HCT116 (cell line): Measurements from ENCODE around the gene NPTX1.

Experiments
- ATF3 ChIP-seq: IDR thresholded peaks from 2 replicates; pipeline ENCODE4 v1.6.1; 2012
- CEBPB ChIP-seq: IDR thresholded peaks from 2 replicates; pipeline ENCODE4 v1.6.1; 2012; ENCODE audit warnings: low read depth
- CTCF ChIP-seq, 3 experiments: fragments of 200-600 bp in 1 of 3; sonication (generic) in 1 of 3; IDR thresholded peaks in 2 of 3; conservative IDR thresholded peaks in 1 of 3; 2 replicates each; pipeline ENCODE4 v1.5.1; 2012 to 2017; ENCODE audit warnings: low read depth in 2 of 3, low read length in 2 of 3, antibody characterized with exemption in 1 of 3, borderline replicate concordance in 1 of 3, control low read depth in 1 of 3, mild to moderate bottlenecking in 1 of 3, mixed read lengths in 1 of 3, mixed run types in 1 of 3, moderate library complexity in 1 of 3; ENCODE audit not compliant: insufficient read depth in 1 of 3
- ELF1 ChIP-seq: IDR thresholded peaks from 2 replicates; pipeline ENCODE4 v1.6.1; 2012; ENCODE audit warnings: low read depth, borderline replicate concordance
- EZH2 ChIP-seq: fragments of 200-600 bp; sonication (generic); IDR thresholded peaks from 2 replicates; pipeline ENCODE4 v1.6.1; 2017; ENCODE audit warnings: antibody characterized with exemption, mixed run types
- EZH2phosphoT487 ChIP-seq: fragments of 200-600 bp; IDR thresholded peaks from 2 replicates; pipeline ENCODE4 v1.6.1; 2018; ENCODE audit warnings: antibody characterized with exemption, borderline replicate concordance
- JUND ChIP-seq: IDR thresholded peaks from 2 replicates; pipeline ENCODE4 v1.6.1; 2012
- POLR2A ChIP-seq: IDR thresholded peaks from 2 replicates; pipeline ENCODE4 v1.7.0; 2011; ENCODE audit warnings: borderline replicate concordance; ENCODE audit not compliant: insufficient read depth, insufficient read length; ENCODE audit errors: extremely low read depth
- POLR2AphosphoS5 ChIP-seq: IDR thresholded peaks from 2 replicates; pipeline ENCODE4 v1.6.1; 2011; ENCODE audit warnings: mild to moderate bottlenecking, low read depth, low read length, moderate library complexity
- RAD21 ChIP-seq: IDR thresholded peaks from 2 replicates; pipeline ENCODE4 v1.6.1; 2012; ENCODE audit warnings: low read depth, mild to moderate bottlenecking
- TCF7L2 ChIP-seq: IDR thresholded peaks from 2 replicates; pipeline ENCODE4 v1.7.0; 2011; ENCODE audit warnings: borderline replicate concordance, inconsistent platforms; ENCODE audit not compliant: insufficient read depth, insufficient read length; ENCODE audit errors: extremely low read depth
- YY1 ChIP-seq: IDR thresholded peaks from 2 replicates; pipeline ENCODE4 v1.6.1; 2011; ENCODE audit warnings: low read length, low read depth, moderate library complexity, mild to moderate bottlenecking; ENCODE audit not compliant: insufficient replicate concordance; ENCODE audit errors: extremely low read depth
- TF ChIP-seq, protein P1 (sequence below): IDR thresholded peaks from 2 replicates; pipeline ENCODE4 v1.6.1; 2012; ENCODE audit warnings: low read depth
- TF ChIP-seq, protein P2 (sequence below): IDR thresholded peaks from 2 replicates; pipeline ENCODE4 v1.6.1; 2011; ENCODE audit warnings: mild to moderate bottlenecking, low read length, moderate library complexity; ENCODE audit not compliant: insufficient replicate concordance; ENCODE audit errors: extremely low read depth

DNA sequence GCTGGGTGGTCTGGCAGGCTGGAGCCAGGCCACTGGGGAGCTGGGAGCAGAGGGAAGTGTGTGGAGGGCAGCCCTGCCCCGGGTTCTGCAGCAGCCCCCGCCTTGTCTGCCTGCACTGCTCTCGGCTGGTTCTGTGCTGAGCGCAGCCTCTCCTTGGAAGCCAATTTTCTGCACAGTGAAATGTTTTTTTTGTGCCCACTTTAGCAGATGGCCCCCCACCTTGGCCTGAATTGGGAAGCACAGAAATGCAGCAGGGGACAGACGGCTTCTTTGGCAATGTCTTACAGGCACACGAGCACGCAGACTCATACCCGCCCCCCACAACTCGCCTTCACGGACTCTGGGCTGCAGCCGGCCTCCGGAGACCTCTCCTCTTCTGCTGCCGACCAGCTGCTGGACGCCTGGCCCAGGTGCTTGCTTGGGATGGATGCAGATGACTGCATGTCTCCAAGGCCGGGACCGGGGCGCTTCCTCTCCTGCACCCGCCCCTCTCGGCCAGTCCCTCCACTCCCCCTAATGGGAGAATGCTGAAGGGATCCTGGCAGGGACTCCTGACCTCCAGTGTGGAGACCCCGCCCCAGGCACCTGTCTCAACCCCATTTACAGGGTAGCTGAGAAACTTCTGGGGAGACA lies 14.8 kb downstream of the NPTX1 start:
- TF ChIP-seq CTCF (IDR thresholded peaks at IDR 0.05 in 2 of 3, conservative IDR thresholded peaks at IDR 0.05 in 1 of 3; ENCODE audit: borderline replicate concordance in 1 of 3, insufficient read depth in 1 of 3, low read depth in 2 of 3, low read length in 2 of 3) (no peak), POLR2A (no peak), POLR2AphosphoS5 (no peak), CEBPB (no peak), EZH2phosphoT487 (no peak), ELF1 (no peak), RAD21 (no peak), EZH2 (no peak), JUND (no peak), YY1 (no peak), ATF3 (no peak), TCF7L2 (no peak)
- TF ChIP-seq, protein P1, sequence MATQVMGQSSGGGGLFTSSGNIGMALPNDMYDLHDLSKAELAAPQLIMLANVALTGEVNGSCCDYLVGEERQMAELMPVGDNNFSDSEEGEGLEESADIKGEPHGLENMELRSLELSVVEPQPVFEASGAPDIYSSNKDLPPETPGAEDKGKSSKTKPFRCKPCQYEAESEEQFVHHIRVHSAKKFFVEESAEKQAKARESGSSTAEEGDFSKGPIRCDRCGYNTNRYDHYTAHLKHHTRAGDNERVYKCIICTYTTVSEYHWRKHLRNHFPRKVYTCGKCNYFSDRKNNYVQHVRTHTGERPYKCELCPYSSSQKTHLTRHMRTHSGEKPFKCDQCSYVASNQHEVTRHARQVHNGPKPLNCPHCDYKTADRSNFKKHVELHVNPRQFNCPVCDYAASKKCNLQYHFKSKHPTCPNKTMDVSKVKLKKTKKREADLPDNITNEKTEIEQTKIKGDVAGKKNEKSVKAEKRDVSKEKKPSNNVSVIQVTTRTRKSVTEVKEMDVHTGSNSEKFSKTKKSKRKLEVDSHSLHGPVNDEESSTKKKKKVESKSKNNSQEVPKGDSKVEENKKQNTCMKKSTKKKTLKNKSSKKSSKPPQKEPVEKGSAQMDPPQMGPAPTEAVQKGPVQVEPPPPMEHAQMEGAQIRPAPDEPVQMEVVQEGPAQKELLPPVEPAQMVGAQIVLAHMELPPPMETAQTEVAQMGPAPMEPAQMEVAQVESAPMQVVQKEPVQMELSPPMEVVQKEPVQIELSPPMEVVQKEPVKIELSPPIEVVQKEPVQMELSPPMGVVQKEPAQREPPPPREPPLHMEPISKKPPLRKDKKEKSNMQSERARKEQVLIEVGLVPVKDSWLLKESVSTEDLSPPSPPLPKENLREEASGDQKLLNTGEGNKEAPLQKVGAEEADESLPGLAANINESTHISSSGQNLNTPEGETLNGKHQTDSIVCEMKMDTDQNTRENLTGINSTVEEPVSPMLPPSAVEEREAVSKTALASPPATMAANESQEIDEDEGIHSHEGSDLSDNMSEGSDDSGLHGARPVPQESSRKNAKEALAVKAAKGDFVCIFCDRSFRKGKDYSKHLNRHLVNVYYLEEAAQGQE: no peak
- TF ChIP-seq, protein P2, sequence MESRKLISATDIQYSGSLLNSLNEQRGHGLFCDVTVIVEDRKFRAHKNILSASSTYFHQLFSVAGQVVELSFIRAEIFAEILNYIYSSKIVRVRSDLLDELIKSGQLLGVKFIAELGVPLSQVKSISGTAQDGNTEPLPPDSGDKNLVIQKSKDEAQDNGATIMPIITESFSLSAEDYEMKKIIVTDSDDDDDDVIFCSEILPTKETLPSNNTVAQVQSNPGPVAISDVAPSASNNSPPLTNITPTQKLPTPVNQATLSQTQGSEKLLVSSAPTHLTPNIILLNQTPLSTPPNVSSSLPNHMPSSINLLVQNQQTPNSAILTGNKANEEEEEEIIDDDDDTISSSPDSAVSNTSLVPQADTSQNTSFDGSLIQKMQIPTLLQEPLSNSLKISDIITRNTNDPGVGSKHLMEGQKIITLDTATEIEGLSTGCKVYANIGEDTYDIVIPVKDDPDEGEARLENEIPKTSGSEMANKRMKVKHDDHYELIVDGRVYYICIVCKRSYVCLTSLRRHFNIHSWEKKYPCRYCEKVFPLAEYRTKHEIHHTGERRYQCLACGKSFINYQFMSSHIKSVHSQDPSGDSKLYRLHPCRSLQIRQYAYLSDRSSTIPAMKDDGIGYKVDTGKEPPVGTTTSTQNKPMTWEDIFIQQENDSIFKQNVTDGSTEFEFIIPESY: no peak
